ENCODE measurements around the gene CTNNA3. TPM values are rescaled to one million over a fixed set of nuclear protein-coding genes. Genes with fewer than 3 reads are reported as not detected.

Gene CTNNA3
- total RNA-seq, 2 donors from 2014 or later, result 1.6 TPM; not detected in 1

- ATAC-seq (no peak), DNase-seq (no peak)
- H3K9me3 ChIP-seq (ENCODE audit: control insufficient read depth, low read length, poor library complexity, severe bottlenecking), result no peaks in the 10 kb centered on the region
- Mint-ChIP-seq H3K27me3 (no peaks in the 10 kb centered on the region), H3K36me3 (ENCODE audit: low read depth) (no peaks in the 10 kb centered on the region), H3K4me3 (no peak overlapping the region), H3K4me1 (no peaks in the 10 kb centered on the region), H3K27ac (no peak overlapping the region)
Measured at GRCh38 chr10:66860376-66860945, 835.5 kb downstream of the CTNNA3 start.

GRCh38 chr10:66852811-66853210 lies 843.2 kb downstream of the CTNNA3 start:
- no peak for ATAC-seq
- no peaks in the 10 kb centered on the region for H3K4me1 Mint-ChIP-seq
- H3K4me3 Mint-ChIP-seq, result no peak overlapping the region
- H3K36me3 Mint-ChIP-seq (ENCODE audit: low read depth), result no peaks in the 10 kb centered on the region
- no peak for DNase-seq
- H3K27ac Mint-ChIP-seq, result no peak overlapping the region
- no peaks in the 10 kb centered on the region for H3K27me3 Mint-ChIP-seq
- no peaks in the 10 kb centered on the region for H3K9me3 ChIP-seq (ENCODE audit: control insufficient read depth, low read length, poor library complexity, severe bottlenecking)

- H3K27ac Mint-ChIP-seq, result no peak overlapping the region
- no peak overlapping the region for H3K4me3 Mint-ChIP-seq
- no peaks in the 10 kb centered on the region for H3K27me3 Mint-ChIP-seq
- no peaks in the 10 kb centered on the region for H3K4me1 Mint-ChIP-seq
- no peaks in the 10 kb centered on the region for H3K36me3 Mint-ChIP-seq (ENCODE audit: low read depth)
- no peaks in the 10 kb centered on the region for H3K9me3 ChIP-seq (ENCODE audit: control insufficient read depth, low read length, poor library complexity, severe bottlenecking)
- no peak for DNase-seq
- no peak for ATAC-seq
Measured at GRCh38 chr10:66848856-66849255, 847.1 kb downstream of the CTNNA3 start.

GRCh38 chr10:66844176-66844942 lies 851.6 kb downstream of the CTNNA3 start:
- no peak for ATAC-seq
- Mint-ChIP-seq H3K4me3 (no peak overlapping the region), H3K27ac (no peak overlapping the region), H3K4me1 (no peaks in the 10 kb centered on the region), H3K27me3 (no peaks in the 10 kb centered on the region), H3K36me3 (ENCODE audit: low read depth) (no peaks in the 10 kb centered on the region)
- H3K9me3 ChIP-seq (ENCODE audit: control insufficient read depth, low read length, poor library complexity, severe bottlenecking), result no peaks in the 10 kb centered on the region
- no peak for DNase-seq

GRCh38 chr10:66843396-66843795 lies 852.6 kb downstream of the CTNNA3 start:
- Mint-ChIP-seq H3K4me3 (no peak overlapping the region), H3K36me3 (ENCODE audit: low read depth) (no peaks in the 10 kb centered on the region), H3K4me1 (no peaks in the 10 kb centered on the region), H3K27me3 (no peaks in the 10 kb centered on the region), H3K27ac (no peak overlapping the region)
- H3K9me3 ChIP-seq (ENCODE audit: control insufficient read depth, low read length, poor library complexity, severe bottlenecking), result no peaks in the 10 kb centered on the region
- DNase-seq, result no peak
- ATAC-seq, result no peak

- Mint-ChIP-seq H3K27me3 (no peaks in the 10 kb centered on the region), H3K4me3 (no peak overlapping the region), H3K27ac (no peak overlapping the region), H3K36me3 (ENCODE audit: low read depth) (no peaks in the 10 kb centered on the region), H3K4me1 (no peaks in the 10 kb centered on the region)
- ATAC-seq, result no peak
- no peaks in the 10 kb centered on the region for H3K9me3 ChIP-seq (ENCODE audit: control insufficient read depth, low read length, poor library complexity, severe bottlenecking)
- DNase-seq, result no peak
Measured at GRCh38 chr10:66842867-66843266, 853.1 kb downstream of the CTNNA3 start.

- Mint-ChIP-seq H3K27me3 (no peaks in the 10 kb centered on the region), H3K27ac (no peak overlapping the region)
Measured at GRCh38 chr10:66842371-66842770, 853.6 kb downstream of the CTNNA3 start.

GRCh38 chr10:66838656-66839055 lies 857.3 kb downstream of the CTNNA3 start:
- no peaks in the 10 kb centered on the region for H3K4me1 Mint-ChIP-seq
- no peaks in the 10 kb centered on the region for H3K36me3 Mint-ChIP-seq (ENCODE audit: low read depth)
- no peaks in the 10 kb centered on the region for H3K9me3 ChIP-seq (ENCODE audit: control insufficient read depth, low read length, poor library complexity, severe bottlenecking)
- no peak overlapping the region for H3K4me3 Mint-ChIP-seq
- DNase-seq (no peak), ATAC-seq (no peak)
- no peaks in the 10 kb centered on the region for H3K27me3 Mint-ChIP-seq
- no peak overlapping the region for H3K27ac Mint-ChIP-seq

More at GRCh38 chr10:66842371-66842770, 853.6 kb downstream of the CTNNA3 start:
- Mint-ChIP-seq H3K36me3 (ENCODE audit: low read depth) (no peaks in the 10 kb centered on the region), H3K4me1 (no peaks in the 10 kb centered on the region), H3K4me3 (no peak overlapping the region)
- H3K9me3 ChIP-seq (ENCODE audit: control insufficient read depth, low read length, poor library complexity, severe bottlenecking), result no peaks in the 10 kb centered on the region
- DNase-seq (no peak), ATAC-seq (no peak)

- Mint-ChIP-seq H3K4me1 (no peaks in the 10 kb centered on the region), H3K36me3 (ENCODE audit: low read depth) (no peaks in the 10 kb centered on the region), H3K27me3 (no peaks in the 10 kb centered on the region), H3K27ac (no peak overlapping the region), H3K4me3 (no peak overlapping the region)
- ATAC-seq, result no peak
- no peak for DNase-seq
- H3K9me3 ChIP-seq (ENCODE audit: control insufficient read depth, low read length, poor library complexity, severe bottlenecking), result no peaks in the 10 kb centered on the region
Measured at GRCh38 chr10:66837990-66838389, 858.0 kb downstream of the CTNNA3 start.

- ATAC-seq, result no peak
Measured at GRCh38 chr10:66837335-66837734, 858.7 kb downstream of the CTNNA3 start.

GRCh38 chr10:66836771-66837170 lies 859.2 kb downstream of the CTNNA3 start:
- ATAC-seq, result no peak

More at GRCh38 chr10:66837335-66837734, 858.7 kb downstream of the CTNNA3 start:
- no peaks in the 10 kb centered on the region for H3K36me3 Mint-ChIP-seq (ENCODE audit: low read depth)
- no peaks in the 10 kb centered on the region for H3K9me3 ChIP-seq (ENCODE audit: control insufficient read depth, low read length, poor library complexity, severe bottlenecking)
- H3K27ac Mint-ChIP-seq, result no peak overlapping the region
- H3K27me3 Mint-ChIP-seq, result no peaks in the 10 kb centered on the region
- no peak for DNase-seq
- H3K4me3 Mint-ChIP-seq, result no peak overlapping the region
- no peaks in the 10 kb centered on the region for H3K4me1 Mint-ChIP-seq

GRCh38 chr10:66836057-66836456 lies 859.9 kb downstream of the CTNNA3 start:
- Mint-ChIP-seq H3K36me3 (ENCODE audit: low read depth) (no peaks in the 10 kb centered on the region), H3K4me1 (no peaks in the 10 kb centered on the region), H3K4me3 (no peak overlapping the region), H3K27ac (no peak overlapping the region), H3K27me3 (no peaks in the 10 kb centered on the region)
- DNase-seq (no peak), ATAC-seq (no peak)
- no peaks in the 10 kb centered on the region for H3K9me3 ChIP-seq (ENCODE audit: control insufficient read depth, low read length, poor library complexity, severe bottlenecking)

More at GRCh38 chr10:66836771-66837170, 859.2 kb downstream of the CTNNA3 start:
- DNase-seq, result no peak
- H3K4me1 Mint-ChIP-seq, result no peaks in the 10 kb centered on the region
- no peaks in the 10 kb centered on the region for H3K9me3 ChIP-seq (ENCODE audit: control insufficient read depth, low read length, poor library complexity, severe bottlenecking)
- no peak overlapping the region for H3K4me3 Mint-ChIP-seq
- no peaks in the 10 kb centered on the region for H3K36me3 Mint-ChIP-seq (ENCODE audit: low read depth)
- no peak overlapping the region for H3K27ac Mint-ChIP-seq
- no peaks in the 10 kb centered on the region for H3K27me3 Mint-ChIP-seq

- no peaks in the 10 kb centered on the region for H3K9me3 ChIP-seq (ENCODE audit: control insufficient read depth, low read length, poor library complexity, severe bottlenecking)
- no peak for ATAC-seq
- Mint-ChIP-seq H3K27me3 (no peaks in the 10 kb centered on the region), H3K4me1 (no peaks in the 10 kb centered on the region), H3K27ac (no peak overlapping the region), H3K36me3 (ENCODE audit: low read depth) (no peaks in the 10 kb centered on the region), H3K4me3 (no peak overlapping the region)
- DNase-seq, result no peak
Measured at GRCh38 chr10:66835400-66835799, 860.6 kb downstream of the CTNNA3 start.

- no peak overlapping the region for H3K27ac Mint-ChIP-seq
- H3K4me3 Mint-ChIP-seq, result no peak overlapping the region
- ATAC-seq (no peak), DNase-seq (no peak)
- no peaks in the 10 kb centered on the region for H3K9me3 ChIP-seq (ENCODE audit: control insufficient read depth, low read length, poor library complexity, severe bottlenecking)
- no peaks in the 10 kb centered on the region for H3K4me1 Mint-ChIP-seq
- no peaks in the 10 kb centered on the region for H3K36me3 Mint-ChIP-seq (ENCODE audit: low read depth)
- H3K27me3 Mint-ChIP-seq, result no peaks in the 10 kb centered on the region
Measured at GRCh38 chr10:66834802-66835201, 861.2 kb downstream of the CTNNA3 start.

All from T-helper 17 cell (primary cell).